Neuron (in vitro differentiated cells): Measurements from ENCODE around the gene PACC1.
"Not testable (repeated sequence)": the region's sequence is repeated elsewhere in the genome, so short reads cannot be mapped to it uniquely, and the experiment has no call there.

ENCODE experiments used
- H2AFZ ChIP-seq: one replicate; pipeline ENCODE4 v1.6.1; 2013; ENCODE audit warnings: low read depth, mild to moderate bottlenecking, inconsistent platforms, low read length, moderate library complexity
- H3K27me3 ChIP-seq: one replicate; pipeline ENCODE4 v1.6.1; 2013; ENCODE audit warnings: low read length; ENCODE audit not compliant: insufficient read depth
- H3K36me3 ChIP-seq: one replicate; pipeline ENCODE4 v1.6.1; 2013; ENCODE audit warnings: low read length; ENCODE audit not compliant: insufficient read depth
- H3K4me1 ChIP-seq: one replicate; pipeline ENCODE4 v1.6.1; 2013; ENCODE audit warnings: low read length; ENCODE audit not compliant: insufficient read depth
- H3K4me3 ChIP-seq: 2 replicates; pipeline ENCODE4 v1.5.1; 2013; ENCODE audit warnings: mild to moderate bottlenecking, low read length, moderate library complexity
- H3K9me3 ChIP-seq: one replicate; pipeline ENCODE4 v1.6.1; 2013; ENCODE audit warnings: low read length

Gene PACC1

GRCh38 chr1:212328248-212328647 lies 86.4 kb downstream of the PACC1 start:
- Histone ChIP-seq H3K27me3 (no peaks in the 10 kb centered on the region), H3K4me1 (no peaks in the 10 kb centered on the region), H3K36me3 (no peaks in the 10 kb centered on the region), H2AFZ (no peak overlapping the region), H3K4me3 (no peak overlapping the region), H3K9me3 (no peaks in the 10 kb centered on the region)

- Histone ChIP-seq H3K27me3 (no peaks in the 10 kb centered on the region), H3K36me3 (no peaks in the 10 kb centered on the region), H3K4me1 (no peaks in the 10 kb centered on the region), H3K9me3 (no peaks in the 10 kb centered on the region), H2AFZ (no peak overlapping the region), H3K4me3 (no peak overlapping the region)
Observed at GRCh38 chr1:212326541-212326940, 88.1 kb downstream of the PACC1 start.

- Histone ChIP-seq H3K9me3 (no peaks in the 10 kb centered on the region), H3K4me3 (no peak overlapping the region), H2AFZ (no peak overlapping the region), H3K4me1 (no peaks in the 10 kb centered on the region), H3K27me3 (no peaks in the 10 kb centered on the region), H3K36me3 (no peaks in the 10 kb centered on the region)
Observed at GRCh38 chr1:212323066-212323465, 91.6 kb downstream of the PACC1 start.

- not testable (repeated sequence) for H3K4me1 ChIP-seq, H3K27me3 ChIP-seq, H3K4me3 ChIP-seq, H3K36me3 ChIP-seq, H3K9me3 ChIP-seq, H2AFZ ChIP-seq
Observed at GRCh38 chr1:212321031-212321430, 93.7 kb downstream of the PACC1 start.

GRCh38 chr1:212317916-212318315 lies 96.8 kb downstream of the PACC1 start:
- Histone ChIP-seq H3K27me3 (no peaks in the 10 kb centered on the region), H3K9me3 (no peaks in the 10 kb centered on the region), H2AFZ (no peak overlapping the region), H3K36me3 (no peaks in the 10 kb centered on the region), H3K4me3 (no peak overlapping the region), H3K4me1 (no peaks in the 10 kb centered on the region)

GRCh38 chr1:212315907-212316306 lies 98.8 kb downstream of the PACC1 start:
- Histone ChIP-seq H3K36me3 (no peaks in the 10 kb centered on the region), H3K4me3 (no peak overlapping the region), H3K4me1 (no peaks in the 10 kb centered on the region), H3K9me3 (no peaks in the 10 kb centered on the region), H3K27me3 (no peaks in the 10 kb centered on the region), H2AFZ (no peak overlapping the region)

GRCh38 chr1:212315184-212315583 lies 99.5 kb downstream of the PACC1 start:
- Histone ChIP-seq H3K4me3 (no peak overlapping the region), H2AFZ (no peak overlapping the region), H3K27me3 (no peaks in the 10 kb centered on the region), H3K4me1 (no peaks in the 10 kb centered on the region), H3K36me3 (no peaks in the 10 kb centered on the region), H3K9me3 (no peaks in the 10 kb centered on the region)
